OCI-LY1 (cell line): ENCODE data around the gene UFC1.

ENCODE experiments used
- EZH2 ChIP-seq: fragments of 200-600 bp; sonication (generic), shearing (Covaris generic); IDR thresholded peaks from 2 replicates; pipeline ENCODE4 v1.8.0; 2017; ENCODE audit warnings: borderline replicate concordance, mixed run types, mild to moderate bottlenecking, antibody characterized with exemption, low read length, moderate library complexity, mixed read lengths
- TF ChIP-seq, protein P1 (sequence below): fragments of 200-600 bp; sonication (generic), shearing (Covaris generic); IDR thresholded peaks from 2 replicates; pipeline ENCODE4 v1.5.1; 2017; ENCODE audit warnings: mild to moderate bottlenecking, antibody characterized with exemption, low read length, moderate library complexity, mixed read lengths

DNA sequence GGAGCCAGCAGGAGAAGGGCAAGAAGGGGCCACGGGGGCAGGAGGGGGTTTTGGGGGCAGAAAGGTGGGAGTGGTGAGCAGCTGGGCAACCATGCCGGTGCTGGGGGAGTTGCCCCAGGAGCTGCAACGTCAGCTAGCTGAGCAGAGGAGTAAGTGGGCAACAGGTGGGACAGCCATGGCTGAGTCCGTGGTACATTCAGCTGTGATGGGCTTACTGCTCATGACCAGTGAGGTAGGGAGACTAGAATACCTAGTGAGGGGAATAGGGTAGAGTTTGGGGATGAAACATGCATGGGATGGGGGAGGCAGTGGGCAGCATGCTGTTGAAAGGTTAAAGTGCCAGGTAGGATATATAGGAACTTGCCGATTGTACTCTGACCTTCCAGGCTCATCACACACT, 7.9 kb downstream of the UFC1 start:
- TF ChIP-seq, protein P1, sequence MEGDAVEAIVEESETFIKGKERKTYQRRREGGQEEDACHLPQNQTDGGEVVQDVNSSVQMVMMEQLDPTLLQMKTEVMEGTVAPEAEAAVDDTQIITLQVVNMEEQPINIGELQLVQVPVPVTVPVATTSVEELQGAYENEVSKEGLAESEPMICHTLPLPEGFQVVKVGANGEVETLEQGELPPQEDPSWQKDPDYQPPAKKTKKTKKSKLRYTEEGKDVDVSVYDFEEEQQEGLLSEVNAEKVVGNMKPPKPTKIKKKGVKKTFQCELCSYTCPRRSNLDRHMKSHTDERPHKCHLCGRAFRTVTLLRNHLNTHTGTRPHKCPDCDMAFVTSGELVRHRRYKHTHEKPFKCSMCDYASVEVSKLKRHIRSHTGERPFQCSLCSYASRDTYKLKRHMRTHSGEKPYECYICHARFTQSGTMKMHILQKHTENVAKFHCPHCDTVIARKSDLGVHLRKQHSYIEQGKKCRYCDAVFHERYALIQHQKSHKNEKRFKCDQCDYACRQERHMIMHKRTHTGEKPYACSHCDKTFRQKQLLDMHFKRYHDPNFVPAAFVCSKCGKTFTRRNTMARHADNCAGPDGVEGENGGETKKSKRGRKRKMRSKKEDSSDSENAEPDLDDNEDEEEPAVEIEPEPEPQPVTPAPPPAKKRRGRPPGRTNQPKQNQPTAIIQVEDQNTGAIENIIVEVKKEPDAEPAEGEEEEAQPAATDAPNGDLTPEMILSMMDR: no peak
- TF ChIP-seq EZH2: no peak
